PC-3 (cell line): ENCODE measurements around the gene TMBIM1.

Experiments used
- EZH2 ChIP-seq: fragments of 300-600 bp; sonication (generic); IDR thresholded peaks from one replicate; pipeline ENCODE4 v1.6.1; 2017; ENCODE audit warnings: antibody characterized with exemption, mild to moderate bottlenecking, low read length; ENCODE audit not compliant: unreplicated experiment
- EZH2phosphoT487 ChIP-seq: fragments of 300-600 bp; sonication (generic); IDR thresholded peaks from 2 replicates; pipeline ENCODE4 v1.6.1; 2018; ENCODE audit warnings: mild to moderate bottlenecking, antibody characterized with exemption, low read length, borderline replicate concordance
- TF ChIP-seq, protein P1 (sequence below): fragments of 300-600 bp; sonication (generic); conservative IDR thresholded peaks from 2 replicates; pipeline ENCODE4 v1.5.1; 2017; ENCODE audit warnings: antibody characterized with exemption, low read depth, mild to moderate bottlenecking, low read length

DNA sequence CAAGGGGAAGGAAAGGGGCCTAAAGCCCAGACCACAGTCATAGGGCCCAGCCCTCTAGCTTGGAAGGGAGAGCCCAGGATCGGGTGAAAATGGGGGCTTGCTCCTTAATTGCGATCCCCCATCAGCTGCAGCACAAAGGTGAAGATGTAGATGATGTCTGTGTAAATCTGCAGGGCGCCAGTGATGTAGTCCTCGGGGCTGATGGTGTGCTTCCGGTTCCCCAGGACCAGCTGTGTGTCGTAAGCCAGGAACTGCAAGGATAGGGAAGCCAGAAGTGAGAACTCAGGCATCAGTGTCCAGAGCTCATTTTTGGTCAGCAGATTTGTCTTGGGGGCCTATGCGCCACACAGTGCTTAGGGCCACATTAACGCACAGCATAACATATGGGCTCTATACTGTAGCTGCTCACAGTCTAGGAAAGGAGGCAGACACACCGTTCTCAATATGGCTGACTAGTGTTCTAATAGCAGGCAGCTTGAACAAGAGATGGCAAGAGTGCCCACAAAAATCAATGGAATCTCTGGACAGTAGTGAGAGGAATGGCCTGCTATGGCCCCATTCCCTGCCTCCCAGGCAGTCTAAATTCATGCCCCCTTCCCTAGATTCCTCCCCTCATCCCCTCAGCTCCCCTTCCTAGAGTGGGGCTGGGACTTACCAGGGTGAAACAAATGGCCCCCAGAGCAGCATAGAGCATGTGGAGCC, 16.8 kb downstream of the TMBIM1 start:
- TF ChIP-seq EZH2 (no peak), EZH2phosphoT487 (no peak)
- TF ChIP-seq, protein P1, sequence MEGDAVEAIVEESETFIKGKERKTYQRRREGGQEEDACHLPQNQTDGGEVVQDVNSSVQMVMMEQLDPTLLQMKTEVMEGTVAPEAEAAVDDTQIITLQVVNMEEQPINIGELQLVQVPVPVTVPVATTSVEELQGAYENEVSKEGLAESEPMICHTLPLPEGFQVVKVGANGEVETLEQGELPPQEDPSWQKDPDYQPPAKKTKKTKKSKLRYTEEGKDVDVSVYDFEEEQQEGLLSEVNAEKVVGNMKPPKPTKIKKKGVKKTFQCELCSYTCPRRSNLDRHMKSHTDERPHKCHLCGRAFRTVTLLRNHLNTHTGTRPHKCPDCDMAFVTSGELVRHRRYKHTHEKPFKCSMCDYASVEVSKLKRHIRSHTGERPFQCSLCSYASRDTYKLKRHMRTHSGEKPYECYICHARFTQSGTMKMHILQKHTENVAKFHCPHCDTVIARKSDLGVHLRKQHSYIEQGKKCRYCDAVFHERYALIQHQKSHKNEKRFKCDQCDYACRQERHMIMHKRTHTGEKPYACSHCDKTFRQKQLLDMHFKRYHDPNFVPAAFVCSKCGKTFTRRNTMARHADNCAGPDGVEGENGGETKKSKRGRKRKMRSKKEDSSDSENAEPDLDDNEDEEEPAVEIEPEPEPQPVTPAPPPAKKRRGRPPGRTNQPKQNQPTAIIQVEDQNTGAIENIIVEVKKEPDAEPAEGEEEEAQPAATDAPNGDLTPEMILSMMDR = no peak
